Right lobe of liver (tissue), 6 donors: ENCODE results near the gene AFF2. TPM values are rescaled to one million over a fixed set of nuclear protein-coding genes. Genes with fewer than 3 reads are reported as not detected.

Source experiments
- ATAC-seq, 4 donors: fragments of 200-7000 bp; cut with Tn5 transposase; one replicate each; pipeline ENCODE4 v1.9.1; 2020; ENCODE audit warnings: mild to moderate bottlenecking in 4 of 4, moderate library complexity in 4 of 4
- DNase-seq, 3 donors: peaks; one replicate each; pipeline ENCODE4 v3.0.0-alpha.2; 2020
- H3K27ac ChIP-seq, 3 donors: fragments of 200-600 bp; one replicate each; pipeline ENCODE4 v1.8.0; 2022
- H3K27me3 ChIP-seq, 2 donors: fragments of 200-600 bp; one replicate each; pipeline ENCODE4 v1.8.0; 2022
- H3K36me3 ChIP-seq, 4 donors: fragments of 200-600 bp; sonication (generic) in 1 of 4; one replicate each; pipeline versions ENCODE4 v1.5.1 to v1.8.0; 2017 to 2022; ENCODE audit warnings: control low read depth in 1 of 4
- H3K4me1 ChIP-seq, 4 donors: fragments of 200-600 bp; sonication (generic) in 1 of 4; one replicate each; pipeline versions ENCODE4 v1.5.1 to v1.8.0; 2017 to 2022; ENCODE audit warnings: control low read depth in 1 of 4
- H3K4me3 ChIP-seq, 3 donors: fragments of 200-600 bp; one replicate each; pipeline ENCODE4 v1.8.0; 2022
- H3K9me3 ChIP-seq, 4 donors: fragments of 200-600 bp; sonication (generic) in 1 of 4; one replicate each; pipeline versions ENCODE4 v1.5.1 to v1.8.0; 2017 to 2022; ENCODE audit warnings: control low read depth in 1 of 4
- CTCF ChIP-seq, 4 donors: fragments of 200-600 bp in 3 of 4; fragments of 450-650 bp in 1 of 4; IDR thresholded peaks; one replicate each; pipeline versions ENCODE4 v1.5.1 to v1.8.0; 2016 to 2022; ENCODE audit warnings: antibody characterized with exemption in 4 of 4, mild to moderate bottlenecking in 2 of 4
- POLR2A ChIP-seq: fragments of 450-650 bp; IDR thresholded peaks from one replicate; pipeline ENCODE4 v1.6.1; 2017; ENCODE audit warnings: antibody characterized with exemption, mild to moderate bottlenecking
- WGBS: methylation state at CpG from one replicate; pipeline ENCODE4 v1.1.6; 2018; ENCODE audit warnings: low coverage, low lambda C conversion rate; ENCODE audit not compliant: insufficient coverage; ENCODE audit errors: missing lambda C conversion rate; 5-methylcytosine and 5-hydroxymethylcytosine counted together
- intact Hi-C, 2 donors: fragments of 100-400 bp; cut with DNase I; formaldehyde crosslinking; loops; one replicate each; pipeline versions ENCODE4 v1.11.2 to v1.14.1; 2022
- total RNA-seq, 6 experiments: library from RNA; depleted of rRNA in 2 of 6; stranded (reverse); fragments of >200 nt in 2 of 6; fragmentation: NEBNext Ultra II Directional in 3 of 6; extraction: Animal tissue kit (Norgen Biotek cat#: 25700) in 3 of 6; gene quantifications; one replicate each; pipeline versions ENCODE4 v1.1.0 to v1.2.4, GENCODE V29; 2016 to 2023
- donor health status: DM: no; HTN: yes; CAD: no.
- donor health status: DM: no; HTN: no; CAD: no.
- donor health status: DM: no; HTN: no; CAD: no.
- donor health status: DM: no; HTN: yes; CAD: no.
- donor health status: DM: no; HTN: yes; CAD: no.

Gene AFF2
- total RNA-seq, 6 experiments from 2014 or later, result 0.06 to 1.9 (median 0.15) TPM

- Histone ChIP-seq H3K4me3 (no peak overlapping the region), H3K9me3 (no peaks in the 10 kb centered on the region), H3K4me1 (no peaks in the 10 kb centered on the region), H3K36me3 (no peaks in the 10 kb centered on the region), H3K27ac (no peak overlapping the region), H3K27me3 (no peaks in the 10 kb centered on the region)
- intact Hi-C loops, result no loop called here
- DNase-seq (no peak), ATAC-seq (no peak)
- TF ChIP-seq CTCF (IDR thresholded peaks at IDR 0.05), result no peak
- TF ChIP-seq POLR2A, result no peak
- WGBS, result 38% methylated on average over 2 of the region's 2 CpGs
Measured at GRCh38 chrX:148512453-148512852, 12.0 kb downstream of the AFF2 start.

- Histone ChIP-seq H3K9me3 (no peaks in the 10 kb centered on the region), H3K27me3 (no peaks in the 10 kb centered on the region), H3K36me3 (no peaks in the 10 kb centered on the region), H3K27ac (no peak overlapping the region), H3K4me3 (no peak overlapping the region), H3K4me1 (no peaks in the 10 kb centered on the region)
- intact Hi-C loops, result no loop called here
- TF ChIP-seq CTCF (IDR thresholded peaks at IDR 0.05) (no peak), POLR2A (no peak)
- ATAC-seq (no peak), DNase-seq (no peak)
- WGBS, result 57% methylated on average over 3 of the region's 3 CpGs
Measured at GRCh38 chrX:148513661-148514060, 13.2 kb downstream of the AFF2 start.

GRCh38 chrX:148517176-148517575 is 16.8 kb downstream of the AFF2 start:
- no peak overlapping the region for H3K27ac ChIP-seq
- DNase-seq (no peak), ATAC-seq (no peak)
- H3K27me3 ChIP-seq, result no peaks in the 10 kb centered on the region
- TF ChIP-seq CTCF (IDR thresholded peaks at IDR 0.05), result no peak
- H3K9me3 ChIP-seq, result no peaks in the 10 kb centered on the region
- H3K4me3 ChIP-seq, result no peak overlapping the region
- no peaks in the 10 kb centered on the region for H3K36me3 ChIP-seq
- intact Hi-C loops, result no loop called here
- H3K4me1 ChIP-seq, result no peaks in the 10 kb centered on the region
- WGBS, result 32% methylated on average over 2 of the region's 2 CpGs

- Histone ChIP-seq H3K9me3 (no peaks in the 10 kb centered on the region), H3K4me1 (no peaks in the 10 kb centered on the region), H3K27ac (no peak overlapping the region), H3K27me3 (peaks cover 0 to 8% of the 10 kb centered on the region in 2 donors), H3K4me3 (no peak overlapping the region), H3K36me3 (no peaks in the 10 kb centered on the region)
- ATAC-seq, result no peak
- 40% methylated on average over 5 of the region's 5 CpGs for WGBS
- no peak for TF ChIP-seq POLR2A
- TF ChIP-seq CTCF (IDR thresholded peaks at IDR 0.05), result no peak
- intact Hi-C loops, result no loop called here
- DNase-seq, result no peak
Measured at GRCh38 chrX:148522006-148522405, 21.6 kb downstream of the AFF2 start.
